ENCODE data around the gene ODC1.
"Not testable (repeated sequence)": the region's sequence is repeated elsewhere in the genome, so short reads cannot be mapped to it uniquely, and the experiment has no call there.

ODC1 gene

GRCh38 chr2:10447895-10448575, at the start of gene ODC1:
TSS of gene ODC1 (minus strand) at chr2:10448327. CDS start at chr2:10445032, 3,295 bp downstream.
- peak; percentile 91 for DNase-seq

DNA sequence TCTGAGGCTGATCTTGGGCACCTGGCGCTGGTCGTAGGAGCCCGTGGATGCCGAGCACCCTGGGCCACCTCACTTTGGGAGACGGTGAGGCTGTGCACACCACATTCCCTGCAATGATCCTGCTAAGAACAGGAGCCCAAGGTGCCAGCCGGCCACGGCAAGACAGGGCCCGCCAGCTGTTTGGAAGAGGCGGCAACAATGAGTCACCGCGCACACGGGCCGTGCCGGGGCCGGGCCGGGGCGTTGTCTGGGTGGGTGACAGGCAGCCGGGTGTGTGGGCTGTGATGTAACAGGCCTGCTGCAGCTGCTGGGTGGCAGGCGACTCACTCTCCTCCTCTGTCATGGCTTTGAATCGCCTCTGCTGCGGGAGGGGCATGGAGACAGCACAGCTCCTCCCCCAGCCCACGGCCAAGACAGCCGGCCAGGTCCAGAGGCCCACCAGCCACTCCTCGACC, 49.7 kb upstream of the ODC1 start:
- no peak for DNase-seq

DNA sequence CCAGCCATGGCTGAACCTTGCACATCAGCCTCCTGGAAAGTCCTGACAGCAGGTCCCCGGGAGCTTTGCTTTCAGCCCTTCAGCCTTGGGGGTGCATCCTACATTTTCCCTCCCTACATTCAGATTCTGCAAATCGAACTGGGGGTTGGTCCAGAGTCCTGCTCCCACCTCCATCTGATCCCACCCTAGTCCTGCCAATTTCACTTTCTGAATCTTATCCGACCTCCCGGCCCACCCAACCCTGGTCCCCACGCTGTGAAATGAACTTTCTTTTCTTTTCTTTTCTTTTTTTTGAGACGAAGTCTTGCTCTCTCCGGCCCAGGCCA, 47.8 kb upstream of the ODC1 start:
- DNase-seq, result no peak

GRCh38 chr2:10495311-10495987, 47.3 kb upstream of the ODC1 start:
- no peak for DNase-seq

- DNase-seq, result no peak
These were observed 46.4 kb upstream of the ODC1 start for GRCh38 chr2:10494351-10495066.

GRCh38 chr2:10493634-10494281, 45.6 kb upstream of the ODC1 start:
- DNase-seq, result no peak

DNA sequence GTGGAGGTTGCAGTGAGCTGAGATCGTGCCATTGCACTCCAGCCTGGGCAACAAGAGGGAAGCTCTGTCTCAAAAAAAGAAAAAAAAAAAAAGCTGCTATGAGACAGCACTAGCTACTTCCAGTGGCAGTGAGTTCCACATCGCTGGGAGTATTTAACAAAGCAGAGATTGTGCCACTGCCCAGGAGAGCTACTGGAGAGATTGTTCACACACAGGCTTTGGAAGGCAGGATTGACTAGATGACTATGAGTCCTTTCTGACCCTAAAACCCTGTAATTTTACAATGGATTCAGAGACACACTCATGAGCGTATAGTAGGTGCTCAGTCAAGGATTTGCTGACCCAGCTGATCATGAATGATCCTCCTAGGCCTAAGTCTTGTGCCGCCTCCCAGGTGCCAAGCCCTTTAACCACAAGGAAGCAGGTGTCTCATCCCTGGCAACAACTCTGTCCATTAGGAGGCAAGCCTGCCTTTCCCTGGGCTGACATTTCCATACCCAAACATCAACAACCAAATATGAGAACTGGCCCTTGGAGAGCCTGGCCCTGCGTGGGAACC, 45.0 kb upstream of the ODC1 start:
- DNase-seq, result no peak

DNA sequence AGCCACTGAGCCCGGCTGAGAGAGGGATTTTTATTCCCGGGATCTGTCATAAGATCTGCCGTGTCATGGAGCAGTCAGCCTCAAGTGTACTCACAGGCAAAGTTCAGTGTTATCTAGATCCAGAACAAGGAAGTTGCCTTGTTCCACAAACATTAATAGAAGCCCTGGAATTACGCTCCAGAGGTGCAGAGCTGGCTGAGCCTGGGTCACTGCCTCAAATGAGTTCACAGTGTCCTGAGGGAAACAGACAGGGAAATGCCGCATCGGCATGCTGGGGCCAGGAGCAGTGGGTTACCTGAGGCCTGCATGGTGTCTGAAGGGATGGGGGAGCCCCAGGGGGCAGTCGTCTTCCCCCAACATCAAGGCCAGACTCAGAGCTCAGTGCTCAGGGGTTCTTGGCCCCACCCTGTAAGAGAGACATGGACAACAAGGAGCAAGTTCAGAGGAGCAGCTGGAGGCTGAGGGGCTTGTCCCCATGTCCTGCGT, 42.7 kb upstream of the ODC1 start:
- no peak for DNase-seq

DNA sequence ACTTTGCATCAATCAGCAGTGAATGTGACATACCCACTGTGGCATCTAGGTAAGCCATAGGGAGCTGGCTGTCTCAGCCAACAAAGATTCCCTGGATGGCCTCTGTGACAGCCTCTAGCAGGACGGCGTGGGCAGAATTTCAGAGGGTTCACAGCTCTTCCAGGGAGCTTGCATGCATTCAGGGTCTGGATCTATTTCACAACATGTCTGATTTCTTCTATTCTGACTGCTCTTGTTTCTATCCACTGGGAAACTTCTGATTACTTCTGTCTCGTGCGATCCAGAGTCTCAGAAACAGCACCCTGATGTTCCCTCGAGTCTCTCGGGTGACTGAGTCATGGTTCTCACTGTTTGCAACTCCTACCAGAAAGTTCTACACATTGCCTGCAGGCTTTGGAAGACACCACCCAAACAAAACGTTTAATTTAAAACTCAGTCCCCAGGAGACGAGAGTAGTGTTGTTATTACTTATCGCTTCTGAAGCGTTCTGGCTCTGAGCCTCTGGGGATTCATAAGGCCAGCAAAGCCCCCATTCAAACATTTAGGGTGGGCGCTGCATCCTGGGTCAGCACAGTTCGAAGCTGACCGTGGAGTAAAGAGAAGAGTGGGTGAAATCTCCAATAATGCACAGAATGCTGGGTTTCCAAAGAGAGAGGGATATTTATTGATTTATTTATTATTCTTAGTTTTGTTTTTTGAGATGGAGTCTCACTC, 41.9 kb upstream of the ODC1 start:
- DNase-seq, result no peak

DNA sequence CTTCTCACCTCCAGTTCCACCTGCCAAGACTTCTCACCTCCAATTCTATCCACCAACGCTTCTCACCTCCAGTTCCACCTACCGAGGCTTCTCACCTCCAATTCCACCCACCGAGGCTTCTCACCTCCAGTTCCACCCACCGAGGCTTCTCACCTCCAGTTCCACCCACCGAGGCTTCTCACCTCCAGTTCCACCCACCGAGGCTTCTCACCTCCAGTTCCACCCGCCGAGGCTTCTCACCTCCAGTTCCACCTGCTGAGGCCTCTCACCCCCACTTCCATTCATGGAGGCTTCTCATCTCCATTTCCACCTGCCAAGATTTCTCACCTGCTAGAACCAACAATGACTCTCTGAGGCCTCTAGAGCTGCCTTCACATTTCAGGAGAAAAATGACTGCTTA, 40.0 kb upstream of the ODC1 start:
- DNase-seq, result not testable (repeated sequence)

DNA sequence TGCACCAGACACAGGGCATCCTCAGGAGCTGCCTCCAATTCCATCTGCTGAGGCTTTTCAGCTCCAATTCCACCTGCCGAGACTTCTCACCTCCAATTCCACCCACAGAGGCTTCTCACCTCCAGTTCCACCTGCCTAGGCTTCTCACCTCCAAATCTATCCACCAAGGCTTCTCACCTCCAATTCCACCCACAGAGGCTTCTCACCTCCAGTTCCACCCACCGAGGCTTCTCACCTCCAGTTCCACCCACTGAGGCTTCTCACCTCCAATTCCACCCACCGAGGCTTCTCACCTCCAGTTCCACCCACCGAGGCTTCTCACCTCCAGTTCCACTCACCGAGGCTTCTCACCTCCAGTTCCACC, 39.6 kb upstream of the ODC1 start:
- DNase-seq, result not testable (repeated sequence)

- DNase-seq, result no peak
These were observed 39.1 kb upstream of the ODC1 start for GRCh38 chr2:10487081-10487740.

DNA sequence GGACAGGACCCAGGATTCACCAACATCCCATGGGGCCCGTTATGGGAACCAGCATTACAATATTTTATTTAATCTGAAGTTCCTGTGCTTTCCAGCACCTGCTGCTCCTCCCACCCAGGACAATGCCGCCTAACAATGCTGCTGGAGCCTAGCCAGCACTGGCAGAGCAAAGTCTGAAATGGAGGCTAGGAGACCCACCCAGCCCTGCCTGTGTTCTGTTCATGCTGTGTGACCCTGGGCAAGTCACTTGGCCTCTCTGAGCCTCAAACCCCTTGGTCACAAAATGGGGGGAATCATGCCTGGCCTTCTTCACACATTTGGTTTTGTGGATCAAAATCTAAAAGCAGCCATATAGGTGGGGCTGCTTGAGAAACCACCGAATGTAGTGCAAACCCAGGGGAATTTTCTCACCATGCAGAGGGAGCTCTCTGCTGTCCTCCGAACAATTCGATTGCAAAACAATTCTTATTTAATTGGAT, 38.5 kb upstream of the ODC1 start:
- DNase-seq, result no peak

DNA sequence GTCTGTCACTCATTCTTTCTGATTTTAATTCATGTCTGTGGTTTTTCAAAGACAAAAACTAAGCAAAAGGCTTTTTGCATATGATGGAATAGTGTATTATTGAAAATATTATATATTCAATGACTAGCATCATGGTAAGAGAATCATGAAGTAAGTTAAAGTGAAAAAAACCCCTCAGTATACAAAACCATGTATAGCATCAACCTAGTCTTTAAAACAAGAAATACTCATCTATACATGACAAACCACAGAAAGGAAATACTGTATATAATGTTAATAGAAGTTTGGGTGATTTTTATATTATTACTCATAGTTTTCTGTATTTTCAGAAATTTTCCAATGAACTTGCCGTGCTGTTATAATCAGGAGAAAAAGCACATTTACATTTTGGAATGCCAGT, 38.0 kb upstream of the ODC1 start:
- DNase-seq, result no peak

DNA sequence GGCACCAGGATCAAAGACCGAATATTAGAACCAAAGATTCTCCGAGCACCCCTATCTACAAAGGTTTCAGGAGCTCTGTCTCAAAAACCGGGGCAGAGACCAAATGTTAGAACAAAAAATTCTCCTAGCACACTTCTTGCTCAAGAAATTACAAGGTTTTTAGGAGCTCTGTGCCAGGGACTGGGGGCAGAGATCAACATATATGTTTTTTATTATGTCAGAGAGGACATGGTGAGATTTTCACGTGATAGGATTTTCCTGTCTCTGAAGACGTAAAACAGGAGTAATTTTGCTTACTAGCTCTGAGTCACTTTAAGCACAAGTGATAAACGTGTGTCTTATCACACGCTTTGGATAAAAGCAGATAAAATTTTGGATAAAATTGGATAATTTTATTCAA, 34.8 kb upstream of the ODC1 start:
- no peak for DNase-seq

DNA sequence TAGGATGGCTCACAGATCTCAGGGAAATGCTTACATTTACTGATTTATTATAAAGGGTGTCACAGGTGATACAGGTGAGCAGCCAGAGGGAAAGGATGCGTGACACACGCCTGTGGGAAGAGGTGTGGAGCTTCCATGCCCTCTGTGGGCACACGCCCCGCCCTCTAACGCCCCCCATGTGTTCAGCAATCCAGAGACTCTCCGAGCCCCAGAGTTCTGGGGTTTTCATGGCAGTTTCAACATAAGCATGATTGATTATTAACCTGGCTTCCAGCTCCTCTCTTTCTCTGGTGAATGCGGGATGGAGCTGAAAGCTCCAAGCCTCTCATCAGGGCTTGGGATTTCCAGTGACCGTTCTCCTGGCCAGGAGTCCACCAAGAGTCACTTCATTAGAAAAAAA, 34.3 kb upstream of the ODC1 start:
- DNase-seq, result no peak

- no peak for DNase-seq
These were observed 33.6 kb upstream of the ODC1 start for GRCh38 chr2:10481666-10482157.

- no peak for DNase-seq
These were observed 33.0 kb upstream of the ODC1 start for GRCh38 chr2:10481055-10481665.

- DNase-seq, result no peak
These were observed 32.3 kb upstream of the ODC1 start for GRCh38 chr2:10480359-10480949.

GRCh38 chr2:10478916-10479315, 30.8 kb upstream of the ODC1 start:
- DNase-seq, result no peak

DNA sequence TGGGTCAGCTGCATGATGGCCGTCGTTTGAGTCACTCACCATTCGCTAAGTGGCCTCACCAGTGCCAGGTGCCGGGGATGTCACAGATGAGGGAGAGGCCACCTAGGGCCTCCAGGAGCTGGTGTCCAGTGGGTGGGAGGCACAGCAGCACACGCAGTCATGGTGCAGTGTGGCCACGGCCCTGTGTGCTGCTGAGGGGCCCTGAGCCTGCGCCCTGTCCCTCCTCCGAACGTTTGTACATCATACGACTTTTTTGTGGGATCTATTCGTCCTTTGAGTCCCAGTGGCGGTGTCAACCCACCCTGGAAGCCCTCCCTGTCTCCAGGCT, 30.1 kb upstream of the ODC1 start:
- no peak for DNase-seq

All from NCI-H1417 treated with DMSO at 0.1 percent for 48 hours (cell line).